Activated naive CD8-positive, alpha-beta T cell treated with anti-CD3 and anti-CD28 coated beads, Interleukin-2, amount 50 U/mL, for 24 hours (primary cell): Measurements from ENCODE around the gene GSTT2.
"Not testable (repeated sequence)": the region's sequence is repeated elsewhere in the genome, so short reads cannot be mapped to it uniquely, and the experiment has no call there.

Experiments used
- ATAC-seq: fragments of 150-1000 bp; cut with Tn5 transposase; one replicate; pipeline ENCODE4 v1.10.0; 2021
- DNase-seq: peaks from one replicate; pipeline ENCODE4 v3.0.0; 2021
- H3K27ac Mint-ChIP-seq: one replicate; pipeline ENCODE4 v1.8.0; 2021; ENCODE audit warnings: mild to moderate bottlenecking, mixed read lengths
- H3K27me3 Mint-ChIP-seq: one replicate; pipeline ENCODE4 v1.8.0; 2021; ENCODE audit warnings: mixed read lengths
- H3K36me3 Mint-ChIP-seq: one replicate; pipeline ENCODE4 v1.8.0; 2021; ENCODE audit warnings: low read depth, mixed read lengths
- H3K4me1 Mint-ChIP-seq: one replicate; pipeline ENCODE4 v1.8.0; 2021; ENCODE audit warnings: mixed read lengths
- H3K4me3 Mint-ChIP-seq: one replicate; pipeline ENCODE4 v1.8.0; 2021; ENCODE audit warnings: mild to moderate bottlenecking, moderate library complexity, mixed read lengths
- H3K9me3 Mint-ChIP-seq: one replicate; pipeline ENCODE4 v1.8.0; 2021; ENCODE audit warnings: mixed read lengths

Gene GSTT2

GRCh38 chr22:23979557-23980240 is at the start of gene GSTT2:
TSS of gene GSTT2 (plus strand) at chr22:23980134.
- H3K27ac Mint-ChIP-seq, H3K9me3 Mint-ChIP-seq, H3K4me1 Mint-ChIP-seq, H3K36me3 Mint-ChIP-seq, H3K27me3 Mint-ChIP-seq, DNase-seq, H3K4me3 Mint-ChIP-seq: not testable (repeated sequence)
- ATAC-seq, result peak; percentile 11

DNA sequence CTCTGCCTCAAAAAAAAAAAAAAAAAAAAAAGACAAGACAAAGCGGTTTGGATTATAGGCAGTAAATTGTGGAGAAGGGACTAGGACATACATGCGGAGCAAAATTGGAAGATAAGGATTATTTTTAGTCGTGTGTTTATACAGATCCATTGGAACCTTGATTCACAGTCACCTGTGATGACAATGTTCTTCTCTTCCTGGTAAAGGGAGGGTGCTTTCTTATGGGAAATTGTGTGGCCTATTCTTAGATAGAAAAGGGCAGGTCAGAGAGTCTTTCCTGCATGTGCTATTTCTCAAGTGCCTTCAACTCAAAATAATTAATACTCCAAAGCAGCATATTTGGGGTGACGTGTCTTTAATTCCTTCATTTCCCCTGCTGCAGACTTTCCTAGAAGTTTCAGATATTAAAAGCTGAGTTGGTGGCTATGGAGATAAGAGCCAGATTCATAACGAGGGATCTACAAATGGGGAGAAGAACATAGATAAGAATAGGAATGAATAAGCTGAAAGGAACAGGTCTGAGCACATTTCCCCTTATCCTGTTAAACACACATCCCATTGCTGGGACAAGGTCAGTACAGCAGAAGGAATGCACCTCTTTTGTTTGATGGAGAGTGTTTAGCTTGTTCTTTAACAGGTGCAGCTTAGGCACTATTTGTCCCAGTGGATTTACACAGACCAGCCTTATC is 41.5 kb upstream of the GSTT2 start:
- DNase-seq (no peak), ATAC-seq (no peak)
- Mint-ChIP-seq H3K9me3 (no peaks in the 10 kb centered on the region), H3K4me3 (no peak overlapping the region), H3K27me3 (peaks cover 2% of the 10 kb centered on the region), H3K4me1 (no peaks in the 10 kb centered on the region), H3K27ac (no peak overlapping the region), H3K36me3 (no peaks in the 10 kb centered on the region)

- no peak overlapping the region for H3K4me3 Mint-ChIP-seq
- ATAC-seq (no peak), DNase-seq (no peak)
- no peaks in the 10 kb centered on the region for H3K9me3 Mint-ChIP-seq
- no peaks in the 10 kb centered on the region for H3K4me1 Mint-ChIP-seq
- H3K27ac Mint-ChIP-seq, result no peak overlapping the region
- peaks cover 2% of the 10 kb centered on the region for H3K27me3 Mint-ChIP-seq
- H3K36me3 Mint-ChIP-seq, result no peaks in the 10 kb centered on the region
These were observed 40.9 kb upstream of the GSTT2 start for GRCh38 chr22:23939017-23939357.

GRCh38 chr22:23940166-23940565 is 39.8 kb upstream of the GSTT2 start:
- H3K9me3 Mint-ChIP-seq, H3K4me3 Mint-ChIP-seq, H3K27ac Mint-ChIP-seq, ATAC-seq, DNase-seq, H3K36me3 Mint-ChIP-seq, H3K27me3 Mint-ChIP-seq, H3K4me1 Mint-ChIP-seq: not testable (repeated sequence)

- H3K9me3 Mint-ChIP-seq, H3K4me3 Mint-ChIP-seq, H3K27me3 Mint-ChIP-seq, H3K27ac Mint-ChIP-seq, DNase-seq, ATAC-seq, H3K36me3 Mint-ChIP-seq, H3K4me1 Mint-ChIP-seq: not testable (repeated sequence)
These were observed 32.5 kb upstream of the GSTT2 start for GRCh38 chr22:23947391-23947790.

GRCh38 chr22:23949764-23950163 is 30.2 kb upstream of the GSTT2 start:
- H3K4me1 Mint-ChIP-seq, H3K27me3 Mint-ChIP-seq, H3K4me3 Mint-ChIP-seq, ATAC-seq, DNase-seq, H3K36me3 Mint-ChIP-seq, H3K27ac Mint-ChIP-seq, H3K9me3 Mint-ChIP-seq: not testable (repeated sequence)

DNA sequence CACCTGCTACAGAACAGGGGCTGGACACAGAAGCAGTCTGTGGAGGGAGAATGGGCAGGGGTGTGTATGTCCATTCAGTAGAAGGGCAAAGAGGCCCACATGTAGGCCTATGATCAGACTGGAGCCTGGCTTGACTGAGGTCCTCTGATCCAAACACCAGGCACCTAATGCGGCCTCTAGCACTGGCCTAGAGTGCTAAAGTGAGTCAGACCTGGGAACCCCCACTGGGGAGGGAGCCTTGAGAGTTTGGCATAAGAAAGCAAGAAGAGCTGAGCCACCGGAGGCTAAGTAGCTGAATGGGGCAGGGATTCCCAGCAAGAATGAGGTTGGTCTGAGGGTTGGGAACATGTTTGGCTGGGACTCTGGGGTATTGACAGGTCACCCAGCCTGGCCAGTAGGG is 28.6 kb upstream of the GSTT2 start:
- not testable (repeated sequence) for H3K36me3 Mint-ChIP-seq, ATAC-seq, H3K27ac Mint-ChIP-seq, H3K9me3 Mint-ChIP-seq, DNase-seq, H3K27me3 Mint-ChIP-seq, H3K4me3 Mint-ChIP-seq, H3K4me1 Mint-ChIP-seq

GRCh38 chr22:23952794-23953405 is 27.0 kb upstream of the GSTT2 start:
- not testable (repeated sequence) for H3K36me3 Mint-ChIP-seq, H3K27ac Mint-ChIP-seq, DNase-seq, H3K4me1 Mint-ChIP-seq, ATAC-seq, H3K27me3 Mint-ChIP-seq, H3K9me3 Mint-ChIP-seq, H3K4me3 Mint-ChIP-seq

- ATAC-seq, H3K27me3 Mint-ChIP-seq, H3K27ac Mint-ChIP-seq, H3K9me3 Mint-ChIP-seq, H3K4me1 Mint-ChIP-seq, H3K36me3 Mint-ChIP-seq, H3K4me3 Mint-ChIP-seq, DNase-seq: not testable (repeated sequence)
These were observed 26.4 kb upstream of the GSTT2 start for GRCh38 chr22:23953485-23953884.

- H3K9me3 Mint-ChIP-seq, H3K27ac Mint-ChIP-seq, DNase-seq, H3K36me3 Mint-ChIP-seq, ATAC-seq, H3K4me1 Mint-ChIP-seq, H3K4me3 Mint-ChIP-seq, H3K27me3 Mint-ChIP-seq: not testable (repeated sequence)
These were observed 25.5 kb upstream of the GSTT2 start for GRCh38 chr22:23954193-23954990.

DNA sequence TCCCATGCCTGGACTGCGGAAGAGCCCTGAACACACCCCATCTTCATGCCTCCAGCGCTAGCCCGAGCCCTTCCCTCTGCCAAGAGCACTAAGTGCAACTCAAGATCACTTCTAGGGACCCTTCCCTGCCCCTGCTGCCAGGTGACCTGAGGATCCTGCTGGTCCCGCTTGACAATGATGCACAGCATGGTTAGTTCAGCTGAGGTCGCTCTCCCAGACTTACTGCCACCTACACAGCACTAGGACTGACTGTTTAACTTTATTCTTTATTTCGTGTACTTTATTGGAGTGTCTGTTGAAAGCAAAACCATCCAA is 25.0 kb upstream of the GSTT2 start:
- not testable (repeated sequence) for ATAC-seq, H3K9me3 Mint-ChIP-seq, DNase-seq, H3K4me3 Mint-ChIP-seq, H3K27me3 Mint-ChIP-seq, H3K27ac Mint-ChIP-seq, H3K4me1 Mint-ChIP-seq, H3K36me3 Mint-ChIP-seq

GRCh38 chr22:23955886-23956285 is 24.0 kb upstream of the GSTT2 start:
- H3K4me1 Mint-ChIP-seq, H3K36me3 Mint-ChIP-seq, DNase-seq, H3K9me3 Mint-ChIP-seq, H3K4me3 Mint-ChIP-seq, H3K27ac Mint-ChIP-seq, ATAC-seq, H3K27me3 Mint-ChIP-seq: not testable (repeated sequence)

DNA sequence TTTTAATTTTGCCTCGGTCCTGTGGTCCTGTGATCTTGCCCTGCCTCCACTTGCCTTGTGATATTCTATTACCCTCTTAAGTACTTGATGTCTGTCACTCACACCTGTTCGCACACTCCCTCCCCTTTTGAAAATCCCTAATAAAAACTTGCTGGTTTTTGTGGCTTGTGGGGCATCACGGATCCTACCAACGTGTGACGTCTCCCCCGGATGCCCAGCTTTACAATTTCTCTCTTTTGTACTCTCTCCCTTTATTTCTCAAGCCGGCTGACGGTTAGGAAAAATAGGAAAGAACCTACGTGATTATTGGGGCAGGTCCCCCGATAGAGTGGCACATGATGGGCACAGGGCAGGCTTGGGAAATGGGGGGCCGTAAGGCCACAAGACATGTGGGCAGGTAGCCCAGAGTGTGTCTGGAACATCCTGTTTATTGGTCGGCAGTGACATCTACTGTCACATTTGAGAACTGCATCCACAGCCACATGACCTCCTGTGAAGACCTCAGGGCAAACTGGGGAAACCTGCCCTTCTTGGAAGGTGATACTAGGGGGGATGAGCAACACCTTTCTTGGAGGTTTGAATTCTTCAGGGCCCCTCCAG is 23.5 kb upstream of the GSTT2 start:
- H3K4me1 Mint-ChIP-seq, result not testable (repeated sequence)
- H3K27ac Mint-ChIP-seq, result peak overlapping the region; percentile 53

DNA sequence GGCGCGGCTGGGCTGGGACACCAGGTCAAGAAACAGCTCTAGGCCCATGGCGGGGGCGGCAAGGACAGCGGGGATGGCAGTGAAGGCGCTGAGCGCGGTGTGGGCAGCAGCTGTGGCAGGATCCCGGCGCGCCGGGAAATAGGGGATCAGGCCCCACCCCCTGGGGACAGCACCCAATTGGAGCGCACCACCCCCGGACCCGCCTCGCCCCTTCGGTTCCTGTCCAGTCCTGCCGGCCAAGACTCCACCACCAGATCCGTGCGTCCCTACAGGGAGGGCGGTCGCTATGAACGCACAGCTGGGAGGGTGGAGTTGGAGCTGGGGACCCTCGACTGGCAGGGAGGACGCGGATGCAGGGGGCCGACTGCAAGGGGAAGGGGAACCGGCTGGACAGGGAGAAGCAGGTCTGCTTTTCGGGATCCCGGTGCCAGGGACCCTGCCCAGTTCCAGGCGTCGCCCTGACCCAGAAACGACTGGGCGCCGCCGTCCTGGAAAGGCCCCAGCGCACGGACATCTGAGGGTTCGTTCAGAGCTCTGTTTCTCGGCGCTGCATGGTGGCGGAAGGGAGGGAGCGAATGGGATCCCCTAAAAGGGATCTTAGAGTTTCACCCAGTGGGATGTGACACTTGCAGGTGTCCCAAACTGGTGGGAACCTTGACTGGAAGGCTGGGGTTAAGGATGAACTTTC is 18.7 kb upstream of the GSTT2 start, which contains the start of gene GSTT2B:
Gene GSTT2B, minus strand, starts transcription at position 112 of the 688 bp plus-strand sequence. Its CDS starts 64 bp downstream, at position 48.
- not testable (repeated sequence) for H3K27ac Mint-ChIP-seq, ATAC-seq, H3K4me1 Mint-ChIP-seq, H3K4me3 Mint-ChIP-seq, H3K9me3 Mint-ChIP-seq, H3K36me3 Mint-ChIP-seq, DNase-seq, H3K27me3 Mint-ChIP-seq

More for the DNA sequence above, 23.5 kb upstream of the GSTT2 start:
- not testable (repeated sequence) for H3K4me3 Mint-ChIP-seq, H3K36me3 Mint-ChIP-seq, H3K9me3 Mint-ChIP-seq, H3K27me3 Mint-ChIP-seq
- DNase-seq (peak; percentile 83), ATAC-seq (peak; percentile 89)
